Embryonic facial prominence (tissue), 1 donor: ENCODE results near the gene TTC28.
"Not testable (repeated sequence)": the region's sequence is repeated elsewhere in the genome, so short reads cannot be mapped to it uniquely, and the experiment has no call there.

Source experiments
- DNase-seq: peaks from one replicate; pipeline ENCODE4 v3.0.0-alpha.2; 2016; ENCODE audit errors: extremely low spot score

TTC28 gene

GRCh38 chr22:28604966-28605761, 74.5 kb downstream of the TTC28 start:
- no peak for DNase-seq

- DNase-seq = no peak
These were observed 77.7 kb downstream of the TTC28 start for GRCh38 chr22:28601915-28602314.

- peak; percentile 43 for DNase-seq
These were observed 79.0 kb downstream of the TTC28 start for GRCh38 chr22:28600546-28601143.

GRCh38 chr22:28599693-28600092, 79.9 kb downstream of the TTC28 start:
- DNase-seq = no peak

- DNase-seq = no peak
These were observed 82.0 kb downstream of the TTC28 start for GRCh38 chr22:28597665-28598064.

- peak; percentile 90 for DNase-seq
These were observed 84.7 kb downstream of the TTC28 start for GRCh38 chr22:28594797-28595462.

- no peak for DNase-seq
These were observed 85.4 kb downstream of the TTC28 start for GRCh38 chr22:28594076-28594796.

GRCh38 chr22:28593299-28593698, 86.3 kb downstream of the TTC28 start:
- DNase-seq = no peak

- no peak for DNase-seq
These were observed 90.4 kb downstream of the TTC28 start for GRCh38 chr22:28589102-28589750.

GRCh38 chr22:28585324-28585723, 94.3 kb downstream of the TTC28 start:
- no peak for DNase-seq

- DNase-seq = peak; percentile 62
These were observed 96.8 kb downstream of the TTC28 start for GRCh38 chr22:28582806-28583205.

- DNase-seq = no peak
These were observed 98.6 kb downstream of the TTC28 start for GRCh38 chr22:28581016-28581415.

- no peak for DNase-seq
These were observed 103.5 kb downstream of the TTC28 start for GRCh38 chr22:28576162-28576561.

- no peak for DNase-seq
These were observed 105.4 kb downstream of the TTC28 start for GRCh38 chr22:28574159-28574788.

GRCh38 chr22:28570696-28571373, 108.8 kb downstream of the TTC28 start:
- no peak for DNase-seq

GRCh38 chr22:28568974-28569373, 110.7 kb downstream of the TTC28 start:
- not testable (repeated sequence) for DNase-seq

GRCh38 chr22:28568099-28568498, 111.5 kb downstream of the TTC28 start:
- DNase-seq = no peak

- not testable (repeated sequence) for DNase-seq
These were observed 112.6 kb downstream of the TTC28 start for GRCh38 chr22:28566920-28567499.

- no peak for DNase-seq
These were observed 116.0 kb downstream of the TTC28 start for GRCh38 chr22:28563636-28564035.

- no peak for DNase-seq
These were observed 117.3 kb downstream of the TTC28 start for GRCh38 chr22:28562324-28562723.
